Hepatocyte (in vitro differentiated cells): Measurements from ENCODE around the gene EHBP1. TPM values are rescaled to one million over a fixed set of nuclear protein-coding genes. Genes with fewer than 3 reads are reported as not detected.

ENCODE experiments used
- DNase-seq: peaks from one replicate; pipeline ENCODE4 v3.0.0-alpha.2; 2016; ENCODE audit warnings: low spot score
- H2AFZ ChIP-seq: fragments of 200-600 bp; sonication (generic); 2 replicates; pipeline ENCODE4 v1.6.0; 2016; ENCODE audit warnings: antibody characterized with exemption, mild to moderate bottlenecking
- H3K27ac ChIP-seq: fragments of 200-600 bp; sonication (generic); 2 replicates; pipeline ENCODE4 v1.5.1; 2016; ENCODE audit warnings: mild to moderate bottlenecking
- H3K27me3 ChIP-seq: fragments of 200-600 bp; sonication (generic); 2 replicates; pipeline ENCODE4 v1.6.1; 2016
- H3K36me3 ChIP-seq: fragments of 200-600 bp; sonication (generic); replicated peaks from 2 replicates; pipeline ENCODE4 v1.5.1; 2016; ENCODE audit warnings: low read depth; ENCODE audit not compliant: insufficient read depth
- H3K4me1 ChIP-seq: fragments of 200-600 bp; sonication (generic); 2 replicates; pipeline ENCODE4 v1.5.1; 2016; ENCODE audit warnings: mild to moderate bottlenecking, moderate library complexity; ENCODE audit not compliant: insufficient read depth
- H3K4me2 ChIP-seq: fragments of 200-600 bp; sonication (generic); 2 replicates; pipeline ENCODE4 v1.6.0; 2016
- H3K4me3 ChIP-seq: fragments of 200-600 bp; sonication (generic); 2 replicates; pipeline ENCODE4 v1.5.1; 2016; ENCODE audit warnings: mild to moderate bottlenecking
- H3K79me2 ChIP-seq: fragments of 200-600 bp; sonication (generic); 2 replicates; pipeline ENCODE4 v1.6.0; 2017; ENCODE audit warnings: mild to moderate bottlenecking
- H3K9me2 ChIP-seq: fragments of 200-600 bp; sonication (generic); replicated peaks from 2 replicates; pipeline ENCODE4 v1.6.0; 2017; ENCODE audit warnings: mild to moderate bottlenecking; ENCODE audit not compliant: insufficient read depth
- H3K9me3 ChIP-seq: fragments of 200-600 bp; sonication (generic); 2 replicates; pipeline ENCODE4 v1.5.1; 2016; ENCODE audit warnings: low read depth, mild to moderate bottlenecking
- H4K20me1 ChIP-seq: fragments of 200-600 bp; sonication (generic); 2 replicates; pipeline ENCODE4 v1.6.0; 2016; ENCODE audit warnings: mild to moderate bottlenecking; ENCODE audit not compliant: insufficient read depth, poor library complexity, severe bottlenecking
- CTCF ChIP-seq: fragments of 200-600 bp; sonication (generic); IDR thresholded peaks from 2 replicates; pipeline ENCODE4 v1.5.1; 2016; ENCODE audit warnings: antibody characterized with exemption, mild to moderate bottlenecking; ENCODE audit not compliant: poor library complexity
- EZH2 ChIP-seq: fragments of 200-600 bp; sonication (generic); IDR thresholded peaks from 2 replicates; pipeline ENCODE4 v1.6.1; 2016; ENCODE audit warnings: antibody characterized with exemption, mild to moderate bottlenecking, borderline replicate concordance
- EZH2phosphoT487 ChIP-seq: fragments of 200-600 bp; sonication (generic); IDR thresholded peaks from one replicate; pipeline ENCODE4 v1.6.1; 2018; ENCODE audit warnings: antibody characterized with exemption, mild to moderate bottlenecking, low read depth, moderate library complexity; ENCODE audit not compliant: unreplicated experiment, severe bottlenecking
- WGBS: methylation state at CpG from one replicate; pipeline ENCODE4 v1.1.6; 2016; ENCODE audit warnings: low lambda C conversion rate; ENCODE audit errors: missing lambda C conversion rate; 5-methylcytosine and 5-hydroxymethylcytosine counted together
- polyA plus RNA-seq: library from polyadenylated mRNA; unstranded; fragments of >200 nt; fragmentation: Nextera tagmentation; extraction: Ambion mirVana; gene quantifications from 2 replicates; pipeline ENCODE4 v1.2.1, GENCODE V29; 2016
- total RNA-seq: library from RNA; depleted of rRNA; stranded (reverse); fragments of >200 nt; gene quantifications from 2 replicates; pipeline ENCODE4 v1.2.3, GENCODE V29; 2014

EHBP1 gene
- total and polyA plus RNA-seq, 2 experiments from 2014 or later = 11.4 to 34.6 TPM

DNA sequence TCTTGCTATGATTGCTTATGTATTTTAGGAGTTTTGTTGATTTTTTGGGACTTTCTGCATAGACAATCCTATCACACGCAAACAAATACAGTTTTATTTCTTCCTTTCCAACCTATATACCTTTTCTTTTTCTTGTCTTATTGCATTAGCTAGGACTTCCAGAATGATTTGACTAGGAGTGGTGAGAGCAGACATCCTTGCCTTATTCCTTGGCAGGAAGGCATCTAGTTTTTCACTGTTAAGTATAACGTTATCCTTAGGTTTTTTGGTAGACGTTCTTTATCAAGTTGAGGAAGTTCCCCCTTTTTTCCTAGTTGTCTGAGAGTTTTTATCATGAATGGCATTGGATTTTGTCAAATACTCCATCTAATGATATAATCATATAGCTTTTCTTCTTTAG is 25.8 kb downstream of the EHBP1 start:
- Histone ChIP-seq H3K9me2 (no peaks in the 10 kb centered on the region), H3K4me3 (no peak overlapping the region), H3K4me2 (no peak overlapping the region), H3K36me3 (no peaks in the 10 kb centered on the region), H3K9me3 (no peaks in the 10 kb centered on the region), H2AFZ (no peak overlapping the region), H3K4me1 (no peaks in the 10 kb centered on the region), H3K79me2 (peaks cover 73% of the 10 kb centered on the region), H4K20me1 (no peaks in the 10 kb centered on the region), H3K27me3 (no peaks in the 10 kb centered on the region), H3K27ac (no peak overlapping the region)
- WGBS = 94% methylated on average over 3 of the region's 3 CpGs
- no peak for DNase-seq
- TF ChIP-seq EZH2 (no peak), CTCF (no peak), EZH2phosphoT487 (no peak)

- no peak overlapping the region for H3K4me3 ChIP-seq
- H3K4me1 ChIP-seq = no peaks in the 10 kb centered on the region
- WGBS = 95% methylated on average over 6 of the region's 6 CpGs
- H3K4me2 ChIP-seq = no peak overlapping the region
- DNase-seq = no peak
- H4K20me1 ChIP-seq = no peaks in the 10 kb centered on the region
- H2AFZ ChIP-seq = no peak overlapping the region
- no peak for TF ChIP-seq EZH2phosphoT487
- TF ChIP-seq CTCF = no peak
- TF ChIP-seq EZH2 = no peak
- no peaks in the 10 kb centered on the region for H3K9me3 ChIP-seq
- H3K27ac ChIP-seq = no peak overlapping the region
- no peaks in the 10 kb centered on the region for H3K9me2 ChIP-seq
- no peaks in the 10 kb centered on the region for H3K27me3 ChIP-seq
- peaks cover 79% of the 10 kb centered on the region for H3K79me2 ChIP-seq
- H3K36me3 ChIP-seq = no peaks in the 10 kb centered on the region
These were observed 26.8 kb downstream of the EHBP1 start for GRCh38 chr2:62732262-62732777.

GRCh38 chr2:62733546-62733945 is 28.0 kb downstream of the EHBP1 start:
- Histone ChIP-seq H3K4me2 (no peak overlapping the region), H3K4me3 (no peak overlapping the region), H3K9me3 (no peaks in the 10 kb centered on the region), H3K9me2 (no peaks in the 10 kb centered on the region), H3K79me2 (peaks cover 87% of the 10 kb centered on the region), H4K20me1 (no peaks in the 10 kb centered on the region), H3K36me3 (no peaks in the 10 kb centered on the region), H3K27me3 (no peaks in the 10 kb centered on the region), H3K4me1 (no peaks in the 10 kb centered on the region), H3K27ac (no peak overlapping the region), H2AFZ (no peak overlapping the region)
- no peak for TF ChIP-seq EZH2phosphoT487
- TF ChIP-seq EZH2 = no peak
- TF ChIP-seq CTCF = no peak
- 78% methylated on average over 1 of the region's 1 CpG for WGBS
- no peak for DNase-seq

- Histone ChIP-seq H3K4me1 (no peaks in the 10 kb centered on the region), H3K4me3 (no peak overlapping the region), H2AFZ (no peak overlapping the region), H3K9me2 (no peaks in the 10 kb centered on the region), H3K79me2 (peaks cover 98% of the 10 kb centered on the region), H4K20me1 (no peaks in the 10 kb centered on the region), H3K27me3 (no peaks in the 10 kb centered on the region), H3K36me3 (no peaks in the 10 kb centered on the region), H3K9me3 (no peaks in the 10 kb centered on the region), H3K27ac (no peak overlapping the region), H3K4me2 (no peak overlapping the region)
- no peak for TF ChIP-seq EZH2phosphoT487
- TF ChIP-seq EZH2 = no peak
- WGBS = 72% methylated on average over 6 of the region's 6 CpGs
- no peak for DNase-seq
These were observed 31.5 kb downstream of the EHBP1 start for GRCh38 chr2:62736899-62737559.
